GM08714 (cell line): ENCODE data around the gene MYO1A.
"Not testable (repeated sequence)": the region's sequence is repeated elsewhere in the genome, so short reads cannot be mapped to it uniquely, and the experiment has no call there.

ENCODE experiments used
- H3K4me3 ChIP-seq: fragments of 200-500 bp; sonication (Bioruptor generic); 2 replicates; pipeline ENCODE4 v1.5.1; 2014; ENCODE audit warnings: mild to moderate bottlenecking, low read length, inconsistent platforms
- ZNF274 ChIP-seq: IDR thresholded peaks from 2 replicates; pipeline ENCODE4 v1.6.1; 2012; ENCODE audit warnings: mild to moderate bottlenecking, low read depth, low read length

Gene MYO1A

DNA sequence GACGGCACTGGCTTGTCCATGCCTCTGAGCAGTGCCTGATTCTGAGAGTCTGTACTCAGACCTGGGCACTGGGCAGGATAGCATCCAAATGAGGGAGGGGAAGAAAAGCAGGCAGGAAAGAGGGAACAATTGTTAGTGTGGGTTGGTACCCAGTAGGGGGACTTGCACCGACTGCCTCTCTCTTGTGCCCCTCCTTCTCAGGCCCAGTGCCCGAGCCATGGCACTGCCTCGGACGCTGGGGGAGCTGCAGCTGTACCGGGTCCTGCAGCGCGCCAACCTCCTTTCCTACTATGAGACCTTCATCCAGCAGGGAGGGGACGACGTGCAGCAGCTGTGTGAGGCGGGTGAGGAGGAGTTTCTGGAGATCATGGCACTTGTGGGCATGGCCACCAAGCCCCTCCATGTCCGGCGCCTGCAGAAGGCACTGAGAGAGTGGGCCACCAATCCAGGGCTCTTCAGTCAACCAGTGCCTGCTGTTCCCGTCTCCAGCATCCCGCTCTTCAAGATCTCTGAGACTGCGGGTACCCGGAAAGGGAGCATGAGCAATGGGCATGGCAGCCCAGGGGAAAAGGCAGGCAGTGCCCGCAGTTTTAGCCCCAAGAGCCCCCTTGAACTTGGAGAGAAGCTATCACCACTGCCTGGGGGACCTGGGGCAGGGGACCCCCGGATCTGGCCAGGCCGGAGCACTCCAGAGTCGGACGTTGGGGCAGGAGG is 41.2 kb upstream of the MYO1A start:
- no peak overlapping the region for H3K4me3 ChIP-seq
- no peak for TF ChIP-seq ZNF274

DNA sequence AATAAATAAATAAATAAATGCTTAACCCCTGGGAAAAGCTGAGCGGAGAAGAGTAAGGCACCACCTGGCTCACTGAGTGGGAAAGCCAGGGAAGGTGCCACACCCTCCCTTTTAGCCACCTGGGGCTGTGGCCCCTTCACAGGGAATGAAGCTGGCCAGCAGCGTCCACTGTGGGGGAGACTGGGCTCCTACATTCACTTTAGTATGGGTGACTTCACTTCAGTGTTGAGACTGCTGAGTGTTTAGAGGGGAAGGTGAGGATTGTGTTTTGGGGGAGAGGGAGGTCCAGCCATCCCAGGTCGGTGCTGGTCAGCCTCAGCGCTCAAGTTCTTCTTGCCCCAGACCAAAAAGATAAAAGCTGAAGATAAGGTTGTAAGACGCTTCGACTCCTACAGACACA is 40.6 kb upstream of the MYO1A start:
- H3K4me3 ChIP-seq = no peak overlapping the region
- no peak for TF ChIP-seq ZNF274

GRCh38 chr12:57089271-57090245 is 39.6 kb upstream of the MYO1A start:
- no peak for TF ChIP-seq ZNF274
- H3K4me3 ChIP-seq = peak overlapping the region; percentile 80

DNA sequence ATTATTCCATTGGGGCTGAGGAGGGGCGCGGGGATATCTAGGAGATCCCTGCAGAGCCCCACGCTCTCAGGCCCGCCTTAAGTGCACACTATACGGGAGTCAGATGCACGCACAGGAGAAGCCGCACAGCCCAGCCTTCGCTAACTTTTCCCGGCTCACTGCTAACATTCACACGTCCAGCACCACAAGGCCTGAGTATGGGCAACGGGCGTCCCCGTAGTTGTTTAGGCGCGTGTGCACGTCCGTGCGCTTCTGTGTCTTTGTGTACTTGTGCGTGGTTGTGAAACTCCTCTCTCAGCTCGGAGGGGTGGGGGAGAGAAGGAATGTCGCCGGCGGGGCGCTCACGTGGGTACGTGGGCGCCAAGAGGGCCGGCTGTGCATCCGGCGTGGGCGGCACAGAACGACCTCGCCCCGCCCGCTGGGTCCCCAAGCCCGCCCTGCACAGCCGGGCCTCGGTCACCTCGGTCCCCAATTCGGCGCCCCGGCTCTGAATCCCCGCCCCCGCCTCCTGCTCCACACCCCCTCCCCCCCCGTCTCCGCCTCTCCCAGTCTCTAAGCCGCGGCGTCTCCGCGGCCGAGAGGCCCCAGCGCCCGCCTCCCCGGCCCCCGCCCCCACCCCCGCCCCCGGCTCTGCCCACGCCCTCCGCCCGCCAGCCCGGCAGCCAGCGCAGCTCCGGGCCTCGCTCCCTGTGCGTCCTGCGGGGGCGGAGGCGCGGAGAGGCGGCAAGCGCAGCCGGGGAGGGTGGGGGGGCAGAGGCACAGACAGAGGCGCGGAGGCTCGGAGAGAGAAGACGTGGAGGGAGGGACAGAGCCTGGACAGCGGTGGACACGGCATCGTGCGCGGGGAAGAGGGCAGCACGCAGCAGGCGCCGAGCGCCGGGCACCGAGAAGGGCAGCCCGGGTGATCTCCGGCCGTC is 38.7 kb upstream of the MYO1A start, which contains the start of gene NAB2:
Gene NAB2, plus strand, starts transcription at position 761 of the 917 bp plus-strand sequence. CDS start 158 bp downstream, outside the sequence.
- no peak for TF ChIP-seq ZNF274
- peak within 1 kb of the TSS; percentile 80 for H3K4me3 ChIP-seq

GRCh38 chr12:57087691-57088353 is 37.9 kb upstream of the MYO1A start:
- H3K4me3 ChIP-seq = peak overlapping the region; percentile 40
- TF ChIP-seq ZNF274 = no peak

DNA sequence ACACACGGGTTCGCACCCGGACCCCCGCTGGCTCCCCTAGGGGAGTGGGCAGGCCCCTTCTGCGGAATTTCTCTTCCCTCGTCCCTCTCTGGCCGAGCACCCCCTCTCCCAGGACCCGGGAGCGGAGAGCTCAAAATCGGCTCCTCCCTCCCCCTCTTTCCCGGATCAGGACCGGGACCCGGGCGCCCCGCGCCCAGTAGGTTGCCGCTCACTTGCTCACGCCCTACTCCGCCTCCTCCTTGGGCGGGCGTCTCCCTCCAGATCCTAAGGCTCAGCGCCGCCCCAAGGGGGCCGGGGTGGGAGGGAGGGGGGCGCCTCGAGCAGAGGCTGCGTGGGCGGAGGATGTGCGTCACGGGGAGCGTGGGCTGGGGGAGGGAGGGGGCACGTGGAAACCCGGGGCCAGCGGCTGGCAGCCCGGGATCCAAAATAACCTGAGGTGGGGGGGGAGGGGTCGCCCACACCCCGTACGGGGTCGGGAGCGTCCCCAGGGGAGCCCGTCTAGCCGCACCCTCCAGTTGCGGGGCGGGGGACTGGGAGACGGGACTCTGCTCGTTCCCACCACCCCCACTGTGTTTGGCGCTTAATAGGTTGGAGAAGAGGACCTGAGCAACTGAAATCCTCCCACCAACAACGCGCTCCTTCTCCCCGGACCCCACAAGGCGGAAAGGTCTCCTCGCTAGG is 37.2 kb upstream of the MYO1A start:
- no peak for TF ChIP-seq ZNF274

GRCh38 chr12:57086493-57087009 is 36.6 kb upstream of the MYO1A start:
- H3K4me3 ChIP-seq = peak overlapping the region; percentile 77
- TF ChIP-seq ZNF274 = no peak

More for the DNA sequence above, 37.2 kb upstream of the MYO1A start:
- H3K4me3 ChIP-seq = peak overlapping the region; percentile 77

DNA sequence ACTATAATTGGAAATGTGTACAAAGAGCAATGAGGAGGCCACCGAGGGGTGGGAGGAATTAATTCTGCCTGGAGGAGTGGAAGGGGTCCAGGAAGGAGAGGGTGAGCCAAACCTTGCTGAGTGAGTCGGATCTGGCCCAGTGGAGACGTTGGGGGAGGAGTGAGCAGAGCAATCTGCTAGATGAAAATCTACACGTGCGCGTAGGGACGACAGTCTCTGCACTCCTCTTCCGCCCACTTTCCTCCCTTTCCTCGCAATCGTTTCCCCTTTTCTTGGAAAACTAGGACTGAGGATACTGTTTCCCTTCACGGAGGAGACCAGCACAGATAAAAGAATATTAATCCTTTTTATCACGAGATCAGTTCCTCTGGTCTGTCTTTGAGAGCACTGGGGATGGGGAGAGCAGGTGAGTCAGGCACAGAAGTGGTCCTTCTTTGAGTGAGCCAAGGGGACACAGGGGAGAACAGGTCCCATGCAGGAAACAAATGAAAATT is 36.1 kb upstream of the MYO1A start:
- H3K4me3 ChIP-seq = peak overlapping the region; percentile 77; the same call in 1 of the 2 replicates

GRCh38 chr12:57080855-57081254 is 30.9 kb upstream of the MYO1A start:
- no peak overlapping the region for H3K4me3 ChIP-seq
- TF ChIP-seq ZNF274 = no peak

More for the DNA sequence above, 36.1 kb upstream of the MYO1A start:
- TF ChIP-seq ZNF274 = no peak

GRCh38 chr12:57079821-57080220 is 29.9 kb upstream of the MYO1A start:
- no peak overlapping the region for H3K4me3 ChIP-seq
- TF ChIP-seq ZNF274 = no peak

DNA sequence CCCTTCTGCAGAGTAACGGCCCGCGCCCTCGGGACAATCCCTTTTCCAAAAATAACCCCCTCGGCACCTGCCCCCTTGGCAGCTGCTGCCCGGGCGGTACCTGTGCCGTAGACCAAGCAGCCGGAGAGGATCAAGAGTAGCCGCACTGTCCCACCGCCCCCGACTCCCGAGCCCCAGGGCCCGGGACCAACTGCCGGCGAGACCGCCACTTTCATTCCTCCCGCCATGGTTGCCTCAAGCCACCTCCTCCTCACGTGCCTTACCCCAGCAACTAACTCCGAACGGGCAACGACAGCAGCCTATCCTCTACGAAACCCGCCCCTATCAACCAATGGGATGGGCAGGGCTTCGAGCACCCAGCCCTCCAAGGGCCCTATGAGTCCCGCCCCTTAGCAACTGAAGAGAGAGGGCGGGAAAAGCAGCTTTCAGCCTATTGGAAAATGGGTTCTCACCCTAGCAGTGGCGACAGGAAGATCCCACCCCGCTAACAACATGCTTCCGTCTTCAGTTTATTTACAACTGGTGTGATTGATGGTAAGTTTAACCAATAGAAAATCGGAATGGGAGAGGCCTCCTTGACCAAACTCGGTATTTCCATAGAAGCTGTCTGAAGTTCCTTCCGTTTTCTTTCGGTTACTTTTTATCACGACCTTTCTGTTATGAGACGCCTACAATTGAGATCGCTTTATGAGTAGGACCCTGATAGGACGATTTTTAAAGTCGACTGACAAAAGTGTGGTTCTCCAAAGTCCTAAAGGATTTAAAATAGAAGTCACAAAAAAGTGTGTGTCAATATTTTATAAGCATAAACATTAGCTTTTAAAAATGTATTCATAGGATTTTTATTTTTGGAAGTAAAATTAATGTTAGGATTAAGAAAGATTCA is 28.8 kb upstream of the MYO1A start, which contains the start of gene NEMP1:
Gene NEMP1, minus strand, starts transcription at position 273 of the 886 bp plus-strand sequence. Its CDS starts 46 bp downstream, at position 227.
- TF ChIP-seq ZNF274 = no peak
- H3K4me3 ChIP-seq = peak within 1 kb of the TSS; percentile 81

- H3K4me3 ChIP-seq = not testable (repeated sequence)
These were observed 23.9 kb upstream of the MYO1A start for GRCh38 chr12:57073566-57074450.
